ENCODE data around the gene GRIK1.

Gene GRIK1

GRCh38 chr21:29647353-29647781 lies 292.4 kb downstream of the GRIK1 start:
- DNase-seq (ENCODE audit: low read depth in 1 of 2, low spot score in 1 of 2), result no peak

- DNase-seq (ENCODE audit: low read depth in 1 of 2, low spot score in 1 of 2), result no peak
These were observed 293.9 kb downstream of the GRIK1 start for GRCh38 chr21:29645666-29646553.

- no peak for DNase-seq (ENCODE audit: low read depth in 1 of 2, low spot score in 1 of 2)
These were observed 296.5 kb downstream of the GRIK1 start for GRCh38 chr21:29643289-29643688.

DNA sequence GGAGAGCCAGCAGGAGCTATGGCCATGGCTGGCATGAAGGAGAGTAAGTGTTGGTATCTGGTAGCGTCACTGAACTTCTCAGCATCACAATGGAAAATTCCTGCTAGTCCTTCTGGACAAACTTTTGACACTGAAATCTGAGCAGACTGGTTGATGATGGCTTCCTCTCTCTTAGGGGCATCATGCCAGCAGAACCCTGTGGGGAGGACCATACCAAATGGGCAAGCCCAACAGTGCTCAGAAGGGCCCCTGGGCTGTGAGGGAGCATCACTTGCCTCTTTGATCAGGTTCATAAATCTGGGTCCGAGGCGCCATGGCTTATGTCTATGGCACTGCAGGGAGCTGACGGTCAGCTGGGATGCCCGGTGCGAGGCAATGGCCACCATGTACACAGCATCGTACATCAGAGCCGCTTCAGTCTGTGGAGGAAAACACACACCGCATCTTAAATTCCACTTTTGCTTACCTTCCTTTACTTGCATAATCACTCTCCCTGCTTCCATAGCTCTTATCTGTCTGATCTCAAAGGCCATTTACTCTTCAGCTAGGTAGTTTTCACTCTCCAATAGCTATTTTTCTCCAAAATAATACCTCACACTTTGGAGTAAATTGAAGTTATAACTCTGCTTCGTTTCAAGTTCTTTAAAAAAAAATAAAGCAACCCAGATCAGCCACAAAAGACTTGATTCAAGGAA lies 297.1 kb downstream of the GRIK1 start:
- no peak for DNase-seq (ENCODE audit: low read depth in 1 of 2, low spot score in 1 of 2)

DNA sequence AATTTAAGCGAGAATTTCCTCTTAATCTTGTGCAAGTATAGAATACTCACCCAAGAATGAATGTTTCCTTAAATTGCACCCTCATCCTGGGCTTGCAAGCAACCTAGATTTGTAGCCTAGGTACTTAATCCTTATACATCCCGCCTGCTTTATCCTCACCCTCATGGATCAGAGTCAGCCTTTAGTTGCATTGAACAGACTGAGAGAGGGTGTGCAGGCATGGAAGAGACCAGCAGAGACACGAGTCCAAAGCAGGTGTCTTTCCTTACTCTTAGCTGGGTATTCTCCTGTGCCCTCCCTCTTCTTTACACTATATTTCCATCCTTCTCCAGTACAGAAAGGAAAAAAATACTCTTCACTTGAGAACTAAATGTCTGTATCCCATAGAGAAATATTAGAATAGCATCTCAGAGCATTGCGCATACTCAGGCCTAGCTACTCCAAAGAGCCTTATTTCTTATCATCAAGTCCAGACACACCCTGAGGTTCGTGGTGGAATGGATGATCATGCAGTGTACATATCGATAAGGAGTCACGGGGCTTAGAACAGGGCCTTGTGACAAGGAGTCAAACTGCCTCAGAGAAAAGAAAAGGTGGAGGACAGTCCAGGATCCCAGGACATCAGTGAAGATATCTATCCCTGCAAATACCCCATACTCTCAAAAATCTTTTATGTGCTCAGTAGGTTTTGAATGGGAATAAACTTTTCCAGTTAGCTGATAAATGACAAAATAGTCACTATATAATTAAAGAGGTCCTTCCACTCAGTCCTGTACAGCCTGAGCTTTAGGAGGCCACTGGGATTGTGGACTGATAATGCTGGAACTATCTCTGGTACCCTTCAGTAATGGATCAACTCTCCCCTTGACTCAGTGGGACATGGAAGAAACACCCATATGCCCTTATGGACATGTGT lies 297.9 kb downstream of the GRIK1 start:
- DNase-seq (ENCODE audit: low read depth in 1 of 2, low spot score in 1 of 2), result no peak

- DNase-seq (ENCODE audit: low read depth in 1 of 2, low spot score in 1 of 2), result no peak
These were observed 298.7 kb downstream of the GRIK1 start for GRCh38 chr21:29641001-29641634.

GRCh38 chr21:29640080-29640508 lies 299.7 kb downstream of the GRIK1 start:
- no peak for DNase-seq (ENCODE audit: low read depth in 1 of 2, low spot score in 1 of 2)

GRCh38 chr21:29639366-29640079 lies 300.3 kb downstream of the GRIK1 start:
- no peak for DNase-seq (ENCODE audit: low read depth in 1 of 2, low spot score in 1 of 2)

GRCh38 chr21:29638761-29639327 lies 301.0 kb downstream of the GRIK1 start:
- no peak for DNase-seq (ENCODE audit: low read depth in 1 of 2, low spot score in 1 of 2)

DNA sequence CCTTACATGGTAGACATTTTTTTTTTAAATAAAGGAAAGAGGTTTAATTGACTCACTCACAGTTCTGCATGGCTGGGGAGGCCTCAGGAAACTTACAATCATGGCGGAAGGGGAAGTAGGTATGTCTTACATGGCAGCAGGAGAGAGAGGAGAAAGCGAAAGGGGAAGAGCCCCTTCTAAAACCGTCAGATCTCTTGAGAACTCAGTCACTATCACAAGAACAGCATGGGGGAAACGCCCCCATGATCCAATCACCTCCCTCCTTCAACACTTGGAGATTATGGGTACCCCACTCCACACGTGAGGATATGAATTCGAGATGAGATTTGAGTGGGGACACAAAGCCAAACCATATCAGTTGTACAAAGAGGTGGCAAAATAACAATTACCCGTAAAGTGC lies 301.7 kb downstream of the GRIK1 start:
- no peak for DNase-seq (ENCODE audit: low read depth in 1 of 2, low spot score in 1 of 2)

- no peak for DNase-seq (ENCODE audit: low read depth in 1 of 2, low spot score in 1 of 2)
These were observed 302.2 kb downstream of the GRIK1 start for GRCh38 chr21:29637553-29637952.

GRCh38 chr21:29637134-29637533 lies 302.7 kb downstream of the GRIK1 start:
- DNase-seq (ENCODE audit: low read depth in 1 of 2, low spot score in 1 of 2), result no peak

DNA sequence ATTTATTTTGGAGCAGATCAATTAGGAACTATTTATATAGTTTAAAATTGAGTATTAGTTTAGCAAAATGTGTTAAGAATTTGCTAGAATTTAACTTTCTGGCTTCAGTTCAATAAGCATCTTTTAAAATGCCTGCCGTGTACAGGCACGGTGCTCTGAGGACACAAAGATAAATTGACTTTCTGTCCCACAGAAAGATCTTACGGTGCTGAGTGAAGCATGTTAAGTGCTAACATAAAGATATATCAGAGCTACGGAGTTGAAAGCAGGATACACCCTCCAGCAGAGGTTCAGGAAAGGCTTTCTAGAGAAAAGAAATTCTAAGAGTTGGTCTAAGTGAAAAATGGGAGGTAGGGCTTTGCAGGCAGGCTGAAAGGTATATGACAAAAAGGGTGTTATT lies 305.4 kb downstream of the GRIK1 start:
- no peak for DNase-seq (ENCODE audit: low read depth in 1 of 2, low spot score in 1 of 2)

GRCh38 chr21:29633756-29634155 lies 306.0 kb downstream of the GRIK1 start:
- DNase-seq (ENCODE audit: low read depth in 1 of 2, low spot score in 1 of 2), result no peak

- DNase-seq (ENCODE audit: low read depth in 1 of 2, low spot score in 1 of 2), result no peak
These were observed 309.4 kb downstream of the GRIK1 start for GRCh38 chr21:29630441-29630840.

DNA sequence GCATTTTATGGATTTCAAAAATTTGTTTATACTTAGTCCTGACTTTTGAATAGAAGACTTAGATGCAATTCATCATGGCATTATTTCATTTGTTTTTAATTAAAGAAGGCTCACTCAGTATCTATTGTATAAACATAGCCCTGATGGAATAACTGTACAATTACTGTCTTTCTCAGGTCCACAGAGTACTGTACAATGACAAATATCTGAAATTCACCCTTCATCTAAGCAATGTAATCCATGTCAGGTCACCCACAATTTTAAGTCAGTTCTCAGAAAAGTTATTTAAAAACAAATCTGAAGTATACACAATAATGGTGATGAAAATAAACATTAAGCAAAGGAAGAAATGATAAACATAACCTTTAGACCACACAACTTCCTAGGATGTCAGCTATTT lies 311.9 kb downstream of the GRIK1 start:
- no peak for DNase-seq (ENCODE audit: low read depth in 1 of 2, low spot score in 1 of 2)

GRCh38 chr21:29626801-29627470 lies 312.9 kb downstream of the GRIK1 start:
- DNase-seq (ENCODE audit: low read depth in 1 of 2, low spot score in 1 of 2), result no peak

DNA sequence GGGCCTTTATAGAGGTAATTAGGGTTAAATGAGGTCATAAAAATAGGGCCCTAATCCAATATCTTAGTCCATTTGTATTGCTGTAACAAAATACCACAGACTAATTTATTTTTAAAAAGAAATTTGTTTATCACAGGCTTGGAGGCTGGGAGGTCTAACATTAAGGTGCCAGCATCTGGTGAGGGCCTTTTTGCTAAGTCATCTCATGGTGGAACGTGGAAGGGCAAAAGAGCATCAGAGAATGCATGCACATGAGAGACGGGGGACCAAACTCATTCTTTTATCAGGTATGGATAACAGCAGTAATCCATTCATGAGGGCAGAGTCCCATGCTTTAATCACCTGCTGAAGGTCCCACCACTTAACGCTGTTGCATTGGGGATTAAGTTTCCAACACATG lies 313.8 kb downstream of the GRIK1 start:
- DNase-seq (ENCODE audit: low read depth in 1 of 2, low spot score in 1 of 2), result no peak

GRCh38 chr21:29624776-29625175 lies 315.0 kb downstream of the GRIK1 start:
- no peak for DNase-seq (ENCODE audit: low read depth in 1 of 2, low spot score in 1 of 2)
